GM21717 (cell line): Measurements from ENCODE around the gene CSNK2B.

Experiments used
- ATAC-seq: cut with Tn5 transposase; IDR thresholded peaks from one replicate; pipeline ENCODE4 v1.9.1; 2021; ENCODE audit warnings: mild to moderate bottlenecking, moderate library complexity; ENCODE audit not compliant: unreplicated experiment

CSNK2B gene

GRCh38 chr6:31710523-31711219 lies 44.8 kb downstream of the CSNK2B start:
- ATAC-seq = no peak

- ATAC-seq = no peak
These were observed 45.4 kb downstream of the CSNK2B start for GRCh38 chr6:31711233-31711632.

DNA sequence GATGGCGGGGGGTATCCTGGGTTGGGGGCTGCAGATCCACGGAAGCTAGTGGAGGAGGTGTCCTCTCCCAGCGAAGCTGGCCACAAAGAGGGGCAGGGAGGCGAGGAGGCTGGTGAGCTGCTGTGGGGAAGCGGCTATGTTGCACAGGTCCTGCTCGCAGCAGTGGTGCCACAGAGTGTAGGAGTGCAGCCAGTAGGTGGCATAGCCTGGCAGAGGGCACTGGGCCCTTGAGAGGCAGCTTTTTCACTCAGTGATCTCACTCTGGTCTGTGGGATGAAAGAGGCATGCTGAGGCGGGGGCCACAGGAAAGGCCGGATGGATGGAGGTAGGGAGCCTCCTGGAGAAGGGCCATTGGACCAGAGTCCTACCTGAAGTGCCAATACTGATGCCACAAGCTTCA lies 46.4 kb downstream of the CSNK2B start:
- no peak for ATAC-seq

- no peak for ATAC-seq
These were observed 47.6 kb downstream of the CSNK2B start for GRCh38 chr6:31713465-31713864.

DNA sequence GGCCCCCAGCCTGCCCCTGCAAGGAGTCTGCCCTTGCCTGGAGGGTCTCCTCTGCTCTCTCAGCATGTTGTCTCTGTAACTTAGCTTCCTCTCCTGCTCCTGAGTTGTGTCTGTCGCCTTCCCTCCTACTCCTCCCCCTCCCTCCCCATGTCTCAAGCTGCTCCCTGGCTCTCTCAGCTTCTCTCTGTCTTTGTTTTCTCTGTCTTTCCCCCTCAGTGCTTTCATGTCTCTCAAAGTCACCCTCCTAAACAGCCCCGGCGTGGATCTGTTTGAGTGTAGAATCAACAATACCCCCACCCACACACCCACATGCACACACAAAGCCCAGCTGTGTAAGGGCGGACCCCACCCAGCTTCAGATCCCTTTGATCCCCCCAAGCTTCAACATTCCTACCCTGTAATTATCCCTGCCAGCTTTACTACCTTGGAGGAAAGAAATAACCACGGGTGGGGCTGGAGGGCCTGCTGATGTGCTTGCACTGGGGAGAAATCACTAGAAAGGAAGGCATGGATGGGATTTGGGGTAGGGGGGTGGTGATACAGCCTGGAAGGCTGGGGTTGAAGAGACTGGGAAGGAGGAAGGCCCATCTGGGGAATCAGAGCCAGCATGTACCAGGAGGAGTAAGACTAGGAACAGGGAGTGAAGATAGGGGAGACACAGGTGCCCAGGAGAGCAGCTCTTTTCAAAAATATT lies 48.3 kb downstream of the CSNK2B start:
- no peak for ATAC-seq

DNA sequence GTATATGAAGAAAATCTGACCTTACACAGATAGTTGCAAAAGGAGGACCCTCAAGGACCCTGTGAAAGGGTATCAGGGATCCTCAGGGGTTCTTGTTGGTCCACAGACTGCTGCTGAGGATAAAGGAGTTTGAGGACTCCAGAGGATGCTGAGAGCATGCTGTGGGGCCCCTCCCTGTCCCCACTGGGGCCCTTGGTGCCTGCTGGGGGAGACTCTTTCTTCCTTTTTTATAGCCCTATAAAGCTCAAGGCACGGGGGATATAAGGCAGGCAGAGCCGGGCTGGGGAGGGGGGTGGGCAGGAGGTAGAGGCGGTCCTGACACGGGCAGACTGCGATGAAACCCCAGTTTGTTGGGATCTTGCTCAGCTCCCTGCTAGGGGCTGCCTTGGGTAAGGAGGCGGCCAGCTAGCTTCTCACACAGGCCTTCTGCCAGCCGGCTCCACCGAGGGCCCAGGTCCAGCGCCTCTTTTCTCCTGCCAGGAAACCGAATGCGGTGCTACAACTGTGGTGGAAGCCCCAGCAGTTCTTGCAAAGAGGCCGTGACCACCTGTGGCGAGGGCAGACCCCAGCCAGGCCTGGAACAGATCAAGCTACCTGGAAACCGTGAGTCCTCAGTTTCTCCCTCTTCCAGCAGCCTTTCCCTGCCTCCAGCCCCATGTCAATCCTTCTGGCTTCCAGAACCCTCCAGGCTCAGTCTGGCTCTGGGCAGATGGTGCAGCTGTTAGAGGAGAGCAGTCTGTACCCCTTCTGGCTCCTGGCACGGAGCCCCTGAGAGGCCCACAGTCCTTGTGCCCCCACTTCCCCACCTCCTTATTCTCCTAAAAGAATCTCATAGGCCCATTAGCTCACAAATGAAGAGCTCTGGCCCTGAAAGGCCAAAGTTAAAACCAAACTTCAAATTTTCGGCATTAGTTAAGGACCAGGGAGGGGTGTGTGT lies 49.4 kb downstream of the CSNK2B start, which contains the start of gene LY6G6D:
LY6G6D (plus strand) TSS at position 327 of the 937 bp plus-strand sequence; CDS start at position 335, 8 bp downstream.
- ATAC-seq = no peak

DNA sequence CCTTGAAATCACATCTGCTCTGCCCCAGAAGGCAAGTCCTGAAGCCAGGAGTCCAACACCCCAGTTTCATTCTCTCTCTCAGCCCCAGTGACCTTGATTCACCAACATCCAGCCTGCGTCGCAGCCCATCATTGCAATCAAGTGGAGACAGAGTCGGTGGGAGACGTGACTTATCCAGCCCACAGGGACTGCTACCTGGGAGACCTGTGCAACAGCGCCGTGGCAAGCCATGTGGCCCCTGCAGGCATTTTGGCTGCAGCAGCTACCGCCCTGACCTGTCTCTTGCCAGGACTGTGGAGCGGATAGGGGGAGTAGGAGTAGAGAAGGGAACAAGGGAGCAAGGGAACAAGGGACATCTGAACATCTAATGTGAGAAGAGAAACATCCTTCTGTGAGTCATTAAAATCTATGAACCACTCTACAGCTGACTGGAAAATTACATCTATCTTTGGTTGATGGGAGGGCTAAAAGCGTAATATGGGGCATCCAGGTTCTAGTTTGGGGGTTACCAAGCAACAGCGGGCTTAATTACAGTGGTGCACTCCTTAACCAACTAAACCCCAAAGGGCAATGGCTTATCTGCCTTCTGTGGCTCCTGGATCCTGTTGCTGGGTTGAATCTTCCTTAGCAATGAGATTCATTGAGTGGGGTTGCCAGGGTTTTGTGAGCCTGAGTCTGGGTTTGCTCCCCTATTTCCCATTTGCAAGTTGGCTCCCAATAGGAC lies 51.8 kb downstream of the CSNK2B start:
- ATAC-seq = no peak

- ATAC-seq = no peak
These were observed 52.4 kb downstream of the CSNK2B start for GRCh38 chr6:31718265-31718664.

GRCh38 chr6:31719001-31719400 lies 53.1 kb downstream of the CSNK2B start:
- ATAC-seq = no peak
